Lower leg skin (tissue), 4 donors: ENCODE measurements around the gene NR1D2. TPM values are rescaled to one million over a fixed set of nuclear protein-coding genes. Genes with fewer than 3 reads are reported as not detected.

Experiments
- DNase-seq, 2 donors: peaks; one replicate each; pipeline ENCODE4 v3.0.0-alpha.2; 2019; ENCODE audit warnings: low spot score in 2 of 2
- H3K4me3 ChIP-seq: fragments of 200-600 bp; sonication (generic); 2 replicates; pipeline ENCODE4 v1.5.1; 2017; ENCODE audit warnings: mild to moderate bottlenecking, low read depth; ENCODE audit not compliant: poor library complexity, severe bottlenecking
- POLR2A ChIP-seq, 2 donors: fragments of 450-650 bp; IDR thresholded peaks; one replicate each; pipeline ENCODE4 v1.6.1; 2016 to 2017; ENCODE audit warnings: antibody characterized with exemption in 2 of 2, mild to moderate bottlenecking in 1 of 2, moderate library complexity in 1 of 2
- WGBS, 2 donors: methylation state at CpG; one replicate each; pipeline ENCODE4 v1.1.5; 2018; 5-methylcytosine and 5-hydroxymethylcytosine counted together
- intact Hi-C: fragments of 100-400 bp; cut with DNase I; formaldehyde crosslinking; loops from one replicate; pipeline ENCODE4 v1.15.0; 2023; ENCODE audit warnings: low total_unique reads
- total RNA-seq, 4 donors: library from RNA; depleted of rRNA; stranded (reverse); fragments of >200 nt; gene quantifications; one replicate each; pipeline ENCODE4 v1.1.0, GENCODE V29; 2016
- TF ChIP-seq, protein P1 (sequence below), 3 donors: fragments of 450-650 bp; IDR thresholded peaks; one replicate each; pipeline ENCODE4 v1.5.1; 2016; ENCODE audit warnings: antibody characterized with exemption in 3 of 3, mild to moderate bottlenecking in 3 of 3, moderate library complexity in 2 of 3

Gene NR1D2
- total RNA-seq, 4 donors from 2014 or later = 35.4 to 52.1 (median 42.1) TPM

- DNase-seq = no peak
- intact Hi-C loops = no loop called here
- 98 to 99% methylated on average over 4 of the region's 4 CpGs for WGBS, 2 donors
- TF ChIP-seq POLR2A (IDR thresholded peaks at IDR 0.05) = no peak
- TF ChIP-seq, protein P1, sequence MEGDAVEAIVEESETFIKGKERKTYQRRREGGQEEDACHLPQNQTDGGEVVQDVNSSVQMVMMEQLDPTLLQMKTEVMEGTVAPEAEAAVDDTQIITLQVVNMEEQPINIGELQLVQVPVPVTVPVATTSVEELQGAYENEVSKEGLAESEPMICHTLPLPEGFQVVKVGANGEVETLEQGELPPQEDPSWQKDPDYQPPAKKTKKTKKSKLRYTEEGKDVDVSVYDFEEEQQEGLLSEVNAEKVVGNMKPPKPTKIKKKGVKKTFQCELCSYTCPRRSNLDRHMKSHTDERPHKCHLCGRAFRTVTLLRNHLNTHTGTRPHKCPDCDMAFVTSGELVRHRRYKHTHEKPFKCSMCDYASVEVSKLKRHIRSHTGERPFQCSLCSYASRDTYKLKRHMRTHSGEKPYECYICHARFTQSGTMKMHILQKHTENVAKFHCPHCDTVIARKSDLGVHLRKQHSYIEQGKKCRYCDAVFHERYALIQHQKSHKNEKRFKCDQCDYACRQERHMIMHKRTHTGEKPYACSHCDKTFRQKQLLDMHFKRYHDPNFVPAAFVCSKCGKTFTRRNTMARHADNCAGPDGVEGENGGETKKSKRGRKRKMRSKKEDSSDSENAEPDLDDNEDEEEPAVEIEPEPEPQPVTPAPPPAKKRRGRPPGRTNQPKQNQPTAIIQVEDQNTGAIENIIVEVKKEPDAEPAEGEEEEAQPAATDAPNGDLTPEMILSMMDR (IDR thresholded peaks at IDR 0.05) = no peak
- H3K4me3 ChIP-seq = no peak overlapping the region
Observed at GRCh38 chr3:23976555-23976954, 31.5 kb downstream of the NR1D2 start.

DNA sequence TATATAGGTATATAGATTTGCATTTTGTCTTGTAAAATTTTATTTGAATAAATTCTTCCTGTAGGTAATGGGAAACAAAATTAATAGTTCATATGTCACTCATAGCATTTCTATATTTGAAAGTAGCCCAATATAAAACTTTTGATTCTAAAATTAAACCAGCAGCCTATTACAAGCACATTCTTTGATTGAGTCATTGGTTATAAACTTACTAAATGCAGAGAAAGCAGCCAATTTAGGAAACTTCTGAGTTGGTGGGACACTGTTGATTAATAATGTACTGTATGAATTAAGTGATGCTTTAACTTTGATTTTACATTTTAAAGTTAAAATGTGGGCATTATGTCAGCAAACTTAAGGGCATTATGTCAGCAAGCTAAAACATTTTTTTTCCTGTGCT lies 34.5 kb downstream of the NR1D2 start:
- no peak for DNase-seq
- TF ChIP-seq POLR2A (IDR thresholded peaks at IDR 0.05) = no peak
- TF ChIP-seq, protein P1 (IDR thresholded peaks at IDR 0.05) = no peak
- intact Hi-C loops = no loop called here
- no peak overlapping the region for H3K4me3 ChIP-seq

GRCh38 chr3:23981136-23981535 lies 36.0 kb downstream of the NR1D2 start:
- WGBS, 2 donors = 56 to 63% methylated on average over 7 of the region's 7 CpGs
- intact Hi-C loops = no loop called here
- DNase-seq = no peak
- TF ChIP-seq, protein P1 (IDR thresholded peaks at IDR 0.05) = no peak
- no peak for TF ChIP-seq POLR2A (IDR thresholded peaks at IDR 0.05)
- no peak overlapping the region for H3K4me3 ChIP-seq

- intact Hi-C loops = no loop called here
- TF ChIP-seq, protein P1 (IDR thresholded peaks at IDR 0.05) = no peak
- no peak for TF ChIP-seq POLR2A (IDR thresholded peaks at IDR 0.05)
- 67 to 84% methylated on average over 4 of the region's 5 CpGs for WGBS, 2 donors
Observed at GRCh38 chr3:23981955-23982354, 36.9 kb downstream of the NR1D2 start.

GRCh38 chr3:23984934-23985333 lies 39.8 kb downstream of the NR1D2 start:
- 91 to 95% methylated on average over 3 of the region's 3 CpGs for WGBS, 2 donors

More at GRCh38 chr3:23981955-23982354, 36.9 kb downstream of the NR1D2 start:
- no peak overlapping the region for H3K4me3 ChIP-seq
- no peak for DNase-seq

More at GRCh38 chr3:23984934-23985333, 39.8 kb downstream of the NR1D2 start:
- intact Hi-C loops = no loop called here
- DNase-seq = no peak
- H3K4me3 ChIP-seq = no peak overlapping the region
- TF ChIP-seq POLR2A (IDR thresholded peaks at IDR 0.05) = no peak
- TF ChIP-seq, protein P1 (IDR thresholded peaks at IDR 0.05) = no peak
